Measurements from ENCODE around the gene FLCN.

Gene FLCN

DNA sequence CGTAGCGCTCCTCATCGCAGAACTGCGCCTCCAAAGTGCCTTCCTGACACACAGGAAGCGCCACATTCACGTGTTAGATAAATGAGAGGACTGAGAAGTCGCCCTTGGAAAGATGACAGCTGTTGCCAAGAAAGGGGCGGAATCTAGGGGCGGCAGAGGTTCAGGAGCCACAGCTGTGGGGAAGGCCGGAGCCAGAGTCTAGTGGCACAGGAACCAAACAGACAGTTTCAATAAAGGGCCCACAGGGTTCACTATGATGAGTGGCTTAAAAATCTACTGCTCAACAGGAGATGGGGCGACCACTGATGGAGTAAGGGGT, 4.7 kb downstream of the FLCN start:
- no peak overlapping the region for H3K27ac ChIP-seq
- TF ChIP-seq, protein P1, sequence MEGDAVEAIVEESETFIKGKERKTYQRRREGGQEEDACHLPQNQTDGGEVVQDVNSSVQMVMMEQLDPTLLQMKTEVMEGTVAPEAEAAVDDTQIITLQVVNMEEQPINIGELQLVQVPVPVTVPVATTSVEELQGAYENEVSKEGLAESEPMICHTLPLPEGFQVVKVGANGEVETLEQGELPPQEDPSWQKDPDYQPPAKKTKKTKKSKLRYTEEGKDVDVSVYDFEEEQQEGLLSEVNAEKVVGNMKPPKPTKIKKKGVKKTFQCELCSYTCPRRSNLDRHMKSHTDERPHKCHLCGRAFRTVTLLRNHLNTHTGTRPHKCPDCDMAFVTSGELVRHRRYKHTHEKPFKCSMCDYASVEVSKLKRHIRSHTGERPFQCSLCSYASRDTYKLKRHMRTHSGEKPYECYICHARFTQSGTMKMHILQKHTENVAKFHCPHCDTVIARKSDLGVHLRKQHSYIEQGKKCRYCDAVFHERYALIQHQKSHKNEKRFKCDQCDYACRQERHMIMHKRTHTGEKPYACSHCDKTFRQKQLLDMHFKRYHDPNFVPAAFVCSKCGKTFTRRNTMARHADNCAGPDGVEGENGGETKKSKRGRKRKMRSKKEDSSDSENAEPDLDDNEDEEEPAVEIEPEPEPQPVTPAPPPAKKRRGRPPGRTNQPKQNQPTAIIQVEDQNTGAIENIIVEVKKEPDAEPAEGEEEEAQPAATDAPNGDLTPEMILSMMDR (conservative IDR thresholded peaks at IDR 0.05) = no peak
- TF ChIP-seq ZFX (IDR thresholded peaks at IDR 0.05) = no peak

DNA sequence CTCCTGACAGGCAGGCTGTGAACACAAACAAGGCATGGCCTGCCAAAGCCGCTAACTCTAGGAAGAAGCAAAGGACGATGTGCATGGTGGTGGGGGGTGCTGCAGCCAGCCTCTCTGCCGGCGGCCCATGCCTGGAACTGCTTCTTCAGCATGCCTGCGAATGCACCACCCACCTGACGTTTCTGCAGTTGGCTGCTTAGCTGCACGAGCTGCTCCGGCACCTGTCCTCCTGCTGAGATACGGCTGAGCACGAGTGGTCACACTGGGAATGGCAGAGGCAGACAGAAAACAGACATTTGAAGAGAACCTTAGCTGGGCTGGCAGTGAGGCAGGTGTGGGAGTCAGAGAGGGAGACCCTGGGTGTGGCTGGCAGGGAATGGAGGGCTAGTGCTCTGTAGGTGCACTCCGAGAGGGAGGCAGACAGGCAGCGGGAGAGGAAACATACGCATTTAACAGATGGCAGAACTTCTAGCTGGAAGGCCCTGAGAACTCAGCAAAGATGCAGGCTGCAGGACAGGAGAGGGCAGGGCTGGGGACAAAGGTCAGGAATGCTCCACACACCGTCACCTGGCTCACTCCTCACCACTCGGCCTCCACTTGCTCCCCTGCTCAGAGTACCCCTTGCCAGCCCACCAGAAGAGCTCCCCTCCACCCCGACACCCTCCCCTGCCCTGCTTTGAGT, 5.2 kb downstream of the FLCN start:
- H3K27ac ChIP-seq = no peak overlapping the region

DNA sequence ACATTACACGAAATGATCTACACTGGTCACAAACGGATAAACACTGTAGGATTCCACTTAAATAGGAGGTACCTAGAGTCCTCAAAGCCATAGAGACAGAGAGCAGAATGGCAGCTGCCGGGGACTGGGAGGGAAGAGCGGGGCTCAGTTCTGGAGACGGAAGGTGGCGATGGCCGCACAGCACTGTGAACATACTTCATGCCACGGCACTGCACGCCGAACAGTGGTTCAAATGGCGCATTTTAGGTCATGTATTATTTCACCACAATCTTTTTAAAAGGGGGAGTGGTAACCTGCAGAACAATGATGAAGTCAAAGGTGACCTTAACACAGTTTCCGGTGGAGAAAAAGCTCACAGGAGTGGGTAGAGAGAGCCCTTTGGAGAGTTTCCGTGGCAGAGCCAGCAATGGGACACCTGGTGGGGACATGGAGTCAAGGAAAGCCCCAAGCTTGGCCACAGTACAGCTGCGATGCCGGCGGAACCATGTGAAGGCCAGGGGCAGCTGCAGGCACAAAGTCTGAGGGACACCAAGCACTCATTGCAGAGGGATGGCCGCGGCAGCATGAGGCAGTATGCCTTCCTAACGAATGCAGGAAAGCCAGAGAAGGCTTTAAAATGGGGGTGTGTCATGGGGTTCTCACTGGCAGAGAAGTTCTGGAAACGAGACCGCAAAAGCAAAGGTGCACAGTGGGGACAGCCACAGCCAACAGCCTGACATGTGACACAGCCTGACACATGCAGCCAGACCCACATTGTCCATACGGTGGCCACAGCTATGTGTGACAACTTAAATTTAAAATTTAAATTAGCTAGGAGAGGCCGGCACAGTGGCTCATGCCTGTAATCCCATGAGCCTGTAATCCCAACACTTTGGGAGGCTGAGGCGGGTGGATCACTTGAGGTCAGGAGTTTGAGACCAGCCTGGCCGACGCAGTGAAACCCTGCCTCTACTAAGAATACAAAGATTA, 7.3 kb downstream of the FLCN start:
- TF ChIP-seq, protein P1 (conservative IDR thresholded peaks at IDR 0.05) = no peak
- no peak for TF ChIP-seq ZFX (IDR thresholded peaks at IDR 0.05)
- peak overlapping the region; percentile 78 for H3K27ac ChIP-seq

More for the DNA sequence above, 5.2 kb downstream of the FLCN start:
- TF ChIP-seq ZFX (IDR thresholded peaks at IDR 0.05) = no peak
- TF ChIP-seq, protein P1 (conservative IDR thresholded peaks at IDR 0.05) = no peak

DNA sequence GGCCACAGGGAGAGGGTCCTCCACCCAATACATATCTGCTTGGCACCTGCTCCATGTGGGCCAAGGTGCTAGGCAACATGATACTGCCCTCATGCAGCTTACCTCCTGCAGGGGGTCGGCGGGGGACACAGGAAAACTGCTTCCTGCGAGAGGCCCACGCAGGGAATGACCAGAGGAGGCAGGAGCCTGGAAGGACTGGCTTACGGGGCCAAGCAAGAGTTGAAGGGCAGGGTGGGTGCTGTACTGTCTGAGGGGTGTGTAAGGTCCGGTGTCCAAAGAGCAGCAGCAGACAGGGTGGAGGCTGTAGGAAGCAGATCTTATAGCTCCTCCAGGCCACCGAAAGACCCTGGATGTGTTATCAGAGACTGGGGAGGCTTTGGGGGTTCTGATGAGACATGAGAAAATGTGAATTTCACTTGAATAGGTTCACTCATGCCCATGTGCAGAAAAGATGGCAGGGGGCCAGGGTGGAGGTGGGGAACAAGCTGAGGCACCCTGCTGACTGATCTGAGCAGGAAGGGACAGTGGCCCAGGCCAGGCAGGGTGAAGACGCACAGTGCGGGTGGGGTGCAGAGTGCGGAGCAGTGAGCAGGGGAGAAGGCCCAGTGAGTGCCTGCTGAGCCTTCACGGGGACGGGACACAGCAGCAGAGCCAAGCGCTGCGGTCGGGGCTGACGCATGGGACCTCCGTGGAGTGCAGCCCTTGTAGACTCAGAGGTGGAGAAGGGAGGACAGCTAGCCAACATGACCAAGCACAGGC, 8.3 kb downstream of the FLCN start:
- TF ChIP-seq, protein P1 (conservative IDR thresholded peaks at IDR 0.05) = no peak
- no peak for TF ChIP-seq ZFX (IDR thresholded peaks at IDR 0.05)

DNA sequence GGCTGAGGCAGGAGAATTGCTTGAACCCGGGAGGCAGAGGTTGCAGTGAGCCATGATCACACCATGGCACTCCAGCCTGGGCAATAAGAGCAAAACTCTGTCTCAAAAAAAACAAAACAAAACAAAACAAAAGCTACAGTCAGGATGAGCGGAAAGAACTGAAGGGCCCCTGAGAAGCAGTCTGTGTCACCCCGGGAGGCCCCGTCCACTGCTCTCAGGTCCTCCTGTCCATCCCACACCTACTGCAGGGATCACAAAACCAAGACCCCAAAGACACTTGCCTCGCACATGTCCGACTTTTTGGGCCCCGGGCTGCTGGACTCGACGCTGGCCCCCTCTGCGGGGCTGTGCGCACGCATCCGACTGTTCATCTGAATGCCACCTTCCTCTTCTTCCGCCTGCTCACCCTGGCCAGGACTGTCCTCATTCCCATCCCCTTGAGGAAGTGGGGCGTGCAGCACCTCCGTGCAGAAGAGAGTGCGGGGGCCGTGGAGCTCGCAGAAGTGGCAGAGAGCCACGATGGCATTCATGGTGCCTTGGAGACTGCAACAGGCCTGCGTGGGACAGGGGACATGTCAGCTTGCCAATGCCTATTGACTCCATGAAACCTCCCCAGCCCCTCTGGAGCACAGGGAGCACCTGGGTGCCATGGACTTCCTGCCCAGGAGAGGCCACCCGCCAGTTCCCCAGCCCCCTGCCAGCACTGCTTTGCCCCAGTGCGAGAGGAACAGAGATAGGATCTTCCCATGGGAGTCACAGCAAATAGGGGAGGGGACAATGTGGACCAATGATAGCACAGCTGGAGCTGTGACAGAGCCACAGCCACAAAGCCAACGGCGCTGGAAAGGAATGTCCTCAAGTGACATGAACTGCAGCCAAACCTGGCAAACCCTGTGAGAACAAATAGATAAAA, 9.1 kb downstream of the FLCN start:
- TF ChIP-seq, protein P1 (conservative IDR thresholded peaks at IDR 0.05) = no peak
- TF ChIP-seq ZFX (IDR thresholded peaks at IDR 0.05) = no peak
- peak overlapping the region; percentile 78 for H3K27ac ChIP-seq

More for the DNA sequence above, 8.3 kb downstream of the FLCN start:
- H3K27ac ChIP-seq = peak overlapping the region; percentile 78

DNA sequence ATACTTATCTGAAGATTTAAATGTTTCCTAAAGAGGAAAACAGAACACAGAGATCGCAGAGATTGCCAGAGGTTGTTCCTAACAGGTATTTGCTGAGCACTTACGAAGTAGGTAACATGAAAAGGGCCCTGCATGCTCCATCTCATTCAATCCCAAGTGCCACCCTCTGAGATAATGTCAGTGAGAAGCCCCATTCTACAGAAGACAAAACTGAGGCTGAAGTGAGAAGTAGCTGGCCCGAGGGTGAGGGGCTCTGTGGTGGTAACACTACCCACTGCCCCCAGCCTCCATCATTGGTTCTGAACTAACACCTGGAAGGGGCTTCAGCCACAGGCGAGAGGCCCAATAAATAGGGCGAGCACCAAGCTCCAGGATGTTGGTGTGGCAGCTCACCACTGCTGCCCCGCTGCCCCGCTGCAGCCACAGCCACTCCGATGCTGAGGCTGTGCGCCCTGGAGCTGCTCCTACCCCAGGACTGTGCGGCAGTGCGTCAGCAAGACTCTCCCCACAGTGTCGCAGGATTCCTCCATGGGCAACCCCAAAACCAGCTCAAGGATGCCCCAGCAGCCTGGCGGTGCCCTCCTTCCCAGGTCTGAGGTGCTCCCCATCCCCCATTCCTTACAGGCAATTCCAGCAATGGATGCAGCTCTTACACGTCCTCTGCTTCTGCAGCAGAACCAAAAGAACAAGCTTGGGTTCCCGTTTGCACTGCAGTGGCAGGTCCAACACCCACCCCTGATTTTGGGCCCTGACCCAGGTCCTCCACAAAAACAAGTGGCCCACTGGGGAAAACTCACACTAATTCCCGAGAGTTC, 10.3 kb downstream of the FLCN start:
- no peak for TF ChIP-seq ZFX (IDR thresholded peaks at IDR 0.05)
- TF ChIP-seq, protein P1 (conservative IDR thresholded peaks at IDR 0.05) = no peak
- H3K27ac ChIP-seq = peak overlapping the region; percentile 78
